Heart right ventricle (tissue), 16 donors: ENCODE measurements around the gene PACSIN2. TPM values are rescaled to one million over a fixed set of nuclear protein-coding genes. Genes with fewer than 3 reads are reported as not detected.

Source experiments
- ATAC-seq, 8 donors: fragments of 200-7000 bp; cut with Tn5 transposase; one replicate each; pipeline ENCODE4 v1.9.1; 2020; ENCODE audit warnings: mild to moderate bottlenecking in 8 of 8, moderate library complexity in 8 of 8, moderate number of reproducible peaks in 1 of 8
- DNase-seq, 2 donors: peaks; one replicate each; pipeline ENCODE4 v3.0.0-alpha.2; 2020
- H3K27ac ChIP-seq, 10 donors: fragments of 200-600 bp; sonication (generic) in 2 of 10; one replicate each; pipeline versions ENCODE4 v1.5.0 to v1.8.0; 2020 to 2022; ENCODE audit warnings: mild to moderate bottlenecking in 3 of 10
- H3K27me3 ChIP-seq, 7 donors: fragments of 200-600 bp; one replicate each; pipeline ENCODE4 v1.8.0; 2021 to 2022; ENCODE audit warnings: mild to moderate bottlenecking in 2 of 7
- H3K36me3 ChIP-seq, 9 donors: fragments of 200-600 bp; sonication (generic) in 1 of 9; one replicate each; pipeline versions ENCODE4 v1.5.0 to v1.8.0; 2020 to 2022; ENCODE audit warnings: mild to moderate bottlenecking in 2 of 9
- H3K4me1 ChIP-seq, 9 donors: fragments of 200-600 bp; sonication (generic) in 1 of 9; one replicate each; pipeline versions ENCODE4 v1.5.0 to v1.8.0; 2020 to 2022; ENCODE audit warnings: mild to moderate bottlenecking in 4 of 9
- H3K4me3 ChIP-seq, 10 donors: fragments of 200-600 bp; sonication (generic) in 2 of 10; one replicate each; pipeline versions ENCODE4 v1.5.0 to v1.8.0; 2020 to 2022; ENCODE audit warnings: mild to moderate bottlenecking in 7 of 10, moderate library complexity in 2 of 10
- H3K9me3 ChIP-seq, 11 donors: fragments of 200-600 bp in 10 of 11; sonication (generic) in 2 of 11; one replicate each; pipeline versions ENCODE4 v1.5.0 to v1.8.0; 2013 to 2022; ENCODE audit warnings: mild to moderate bottlenecking in 2 of 11, control low read depth in 1 of 11, moderate library complexity in 1 of 11
- CTCF ChIP-seq, 9 donors: fragments of 200-600 bp; sonication (generic) in 2 of 9; IDR thresholded peaks; one replicate each; pipeline versions ENCODE4 v1.5.0 to v1.8.0; 2021 to 2022; ENCODE audit warnings: antibody characterized with exemption in 9 of 9, mild to moderate bottlenecking in 5 of 9, moderate library complexity in 1 of 9
- whole genome bisulfite sequencing, 2 donors: extraction: QIAGEN DNeasy Blood & Tissue Kit; methylation state at CpG; one replicate each; pipeline ENCODE4 v1.1.7; 2013; ENCODE audit warnings: inconsistent platforms in 1 of 2; 5-methylcytosine and 5-hydroxymethylcytosine counted together
- intact Hi-C, 10 donors: fragments of 100-400 bp; cut with DNase I; formaldehyde crosslinking; loops; one replicate each; pipeline versions ENCODE4 v1.11.1 to v1.14.2; 2022
- polyA plus RNA-seq, 2 donors: library from polyadenylated mRNA; stranded (reverse); fragments of 200-250 nt; gene quantifications; one replicate each; pipeline ENCODE4 v1.2.3, GENCODE V29; 2013
- total RNA-seq, 10 donors: library from RNA; stranded (reverse); fragmentation: NEBNext Ultra II Directional in 3 of 10; extraction: Animal tissue kit (Norgen Biotek cat#: 25700) in 3 of 10; gene quantifications; one replicate each; pipeline versions ENCODE4 v1.2.1 to v1.2.4, GENCODE V29; 2021 to 2023
- donor health status: Arrhythmogenic right ventricular cardiomyopathy.
- donor health status: ischemic (EF 13 %, LVEDD 7.1; RV severe dilation, severe dysfunction).
- donor health status: healthy with polysubstance abuse.
- donor health status: DM: no; HTN: yes; CAD: no.
- donor health status: DM: no; HTN: no; CAD: no.
- donor health status: ischemic (EF 25% LVEDD 6.9; RV normal size, moderate dysfunction).
- donor health status: ischemic (EF 25% LVEDD 5.7; RV mildly dilated, moderate dysfunction).
- donor health status: healthy.
- donor health status: DM: yes; HTN: yes; CAD: no.
- donor health status: Ischemic cardiomyopathy.
- donor health status: ischemic (EF 35%, LVEDD 5.7; RV mildly dilated, moderate dysfunction).
- donor health status: nonischemic (EF 11% LVEDD 7.7; RV severe dilation, severe dysfunction).
- donor health status: DM: yes; HTN: yes; CAD: no.
- donor health status: PGD.
- donor health status: ischemic (EF 29% LVEDD 5.4; RV normal size, mild dysfunction).
- donor health status: nonischemic (EF 23%, LVEDD 6.1; RV moderate dilation, normal function).

Gene PACSIN2
- total and polyA plus RNA-seq, 12 donors, result 24.3 to 69.7 (median 57.0) TPM

- H3K27ac ChIP-seq, result peak overlapping the region in 1 of 10 donors; percentile 32
- H3K9me3 ChIP-seq, result no peaks in the 10 kb centered on the region
- peaks cover 3 to 79% (median 40%) of the 10 kb centered on the region in 9 donors for H3K4me1 ChIP-seq
- no peak for TF ChIP-seq CTCF (IDR thresholded peaks at IDR 0.05)
- H3K27me3 ChIP-seq, result no peaks in the 10 kb centered on the region
- no peak overlapping the region for H3K4me3 ChIP-seq
- DNase-seq (no peak), ATAC-seq (no peak)
- 88 to 90% methylated on average over 12 of the region's 12 CpGs for WGBS, 2 donors
- intact Hi-C loops, result loop anchor here in 5 of 10 donors (5.0 to 10.0 kb wide), 3 partner anchors 65 to 105 kb away; no protein-coding TSS in a partner anchor
- H3K36me3 ChIP-seq, result peaks cover 0 to 7% (median 0%) of the 10 kb centered on the region in 9 donors
Measured at GRCh38 chr22:42969348-42969975, 45.5 kb downstream of the PACSIN2 start.

- DNase-seq, result peak; percentile 65 to 73
- TF ChIP-seq CTCF (IDR thresholded peaks at IDR 0.05), result peak in 7 of 9 donors; percentile 29 to 61 (median 36)
- H3K27ac ChIP-seq, result peak overlapping the region in 3 of 10 donors; percentile 19 to 33 (median 24)
- no peaks in the 10 kb centered on the region for H3K27me3 ChIP-seq
- WGBS, 2 donors, result 70 to 82% methylated on average over 8 of the region's 8 CpGs
- ATAC-seq, result peak; percentile 58 to 86 (median 78)
- no peak overlapping the region for H3K4me3 ChIP-seq
- H3K9me3 ChIP-seq, result no peaks in the 10 kb centered on the region
- peaks cover 0 to 12% (median 0%) of the 10 kb centered on the region in 9 donors for H3K36me3 ChIP-seq
- intact Hi-C loops, result loop anchor here in 5 of 10 donors (5.0 to 10.0 kb wide), 3 partner anchors 63 to 103 kb away; no protein-coding TSS in a partner anchor
- H3K4me1 ChIP-seq, result peaks cover 0 to 71% (median 35%) of the 10 kb centered on the region in 9 donors
Measured at GRCh38 chr22:42967933-42968332, 47.0 kb downstream of the PACSIN2 start.

- intact Hi-C loops, result loop anchor here in 5 of 10 donors (5.0 to 10.0 kb wide), 3 partner anchors 62 to 102 kb away; no protein-coding TSS in a partner anchor
- DNase-seq (no peak), ATAC-seq (no peak)
- no peaks in the 10 kb centered on the region for H3K27me3 ChIP-seq
- H3K27ac ChIP-seq, result peak overlapping the region in 2 of 10 donors; percentile 19 to 34
- no peak overlapping the region for H3K4me3 ChIP-seq
- H3K4me1 ChIP-seq, result peaks cover 0 to 71% (median 37%) of the 10 kb centered on the region in 9 donors
- no peak for TF ChIP-seq CTCF (IDR thresholded peaks at IDR 0.05)
- H3K9me3 ChIP-seq, result no peaks in the 10 kb centered on the region
- WGBS, 2 donors, result 85 to 87% methylated on average over 8 of the region's 8 CpGs
- peaks cover 0 to 12% (median 0%) of the 10 kb centered on the region in 9 donors for H3K36me3 ChIP-seq
Measured at GRCh38 chr22:42967005-42967404, 47.9 kb downstream of the PACSIN2 start.

- 76 to 89% methylated on average over 1 of the region's 1 CpG for WGBS, 2 donors
- Histone ChIP-seq H3K4me1 (peaks cover 3 to 76% (median 43%) of the 10 kb centered on the region in 9 donors), H3K4me3 (no peak overlapping the region), H3K36me3 (peaks cover 0 to 12% (median 0%) of the 10 kb centered on the region in 9 donors), H3K9me3 (no peaks in the 10 kb centered on the region), H3K27me3 (no peaks in the 10 kb centered on the region), H3K27ac (peak overlapping the region in 1 of 10 donors; percentile 34)
- DNase-seq (no peak), ATAC-seq (no peak)
- no peak for TF ChIP-seq CTCF (IDR thresholded peaks at IDR 0.05)
- intact Hi-C loops, result loop anchor here in 5 of 10 donors (5.0 to 10.0 kb wide), 3 partner anchors 62 to 102 kb away; no protein-coding TSS in a partner anchor
Measured at GRCh38 chr22:42966497-42966896, 48.5 kb downstream of the PACSIN2 start.
